ENCODE data around the gene FBXW11. TPM values are rescaled to one million over a fixed set of nuclear protein-coding genes. Genes with fewer than 3 reads are reported as not detected.
A peak's percentile ranks its signal among the peaks of the same experiment; 100 is the strongest.
"Not testable (repeated sequence)": the region's sequence is repeated elsewhere in the genome, so short reads cannot be mapped to it uniquely, and the experiment has no call there.

The FBXW11 gene
- total RNA-seq, 2 donors from 2014 or later, result 43.2 to 55.2 TPM

GRCh38 chr5:171989946-171990712, 16.3 kb downstream of the FBXW11 start:
- Mint-ChIP-seq H3K4me3 (peak overlapping the region; percentile 35 to 71), H3K27me3 (ENCODE audit: low read depth) (no peaks in the 10 kb centered on the region), H3K9me3 (no peaks in the 10 kb centered on the region), H3K4me1 (ENCODE audit: low read depth) (peaks cover 57% of the 10 kb centered on the region), H3K27ac (peak overlapping the region; percentile 91), H3K36me3 (ENCODE audit: insufficient read depth in 2 of 2) (peaks cover 15 to 30% of the 10 kb centered on the region in 2 donors)
- no peak for DNase-seq
- no peak for ATAC-seq (replicated peaks in 1 of 2)

GRCh38 chr5:171989276-171989675, 17.2 kb downstream of the FBXW11 start:
- no peaks in the 10 kb centered on the region for H3K27me3 Mint-ChIP-seq (ENCODE audit: low read depth)
- peak overlapping the region; percentile 40 for H3K27ac Mint-ChIP-seq
- no peaks in the 10 kb centered on the region for H3K9me3 Mint-ChIP-seq
- H3K4me3 Mint-ChIP-seq, result peak overlapping the region; percentile 16 to 58
- peaks cover 17 to 27% of the 10 kb centered on the region in 2 donors for H3K36me3 Mint-ChIP-seq (ENCODE audit: insufficient read depth in 2 of 2)
- ATAC-seq (replicated peaks in 1 of 2) (peak; percentile 69 to 72), DNase-seq (peak; percentile 21 to 58)
- peaks cover 65% of the 10 kb centered on the region for H3K4me1 Mint-ChIP-seq (ENCODE audit: low read depth)

- peaks cover 15 to 27% of the 10 kb centered on the region in 2 donors for H3K36me3 Mint-ChIP-seq (ENCODE audit: insufficient read depth in 2 of 2)
- no peaks in the 10 kb centered on the region for H3K9me3 Mint-ChIP-seq
- H3K27ac Mint-ChIP-seq, result no peak overlapping the region
- no peak overlapping the region for H3K4me3 Mint-ChIP-seq
- no peak for ATAC-seq (replicated peaks in 1 of 2)
- H3K4me1 Mint-ChIP-seq (ENCODE audit: low read depth), result peaks cover 74% of the 10 kb centered on the region
- no peaks in the 10 kb centered on the region for H3K27me3 Mint-ChIP-seq (ENCODE audit: low read depth)
- no peak for DNase-seq
Observed at GRCh38 chr5:171986772-171987171, 19.7 kb downstream of the FBXW11 start.

GRCh38 chr5:171984748-171985419, 21.6 kb downstream of the FBXW11 start:
- DNase-seq, result peak; percentile 41 to 47
- no peak overlapping the region for H3K4me3 Mint-ChIP-seq
- H3K4me1 Mint-ChIP-seq (ENCODE audit: low read depth), result peaks cover 55% of the 10 kb centered on the region

GRCh38 chr5:171981847-171982246, 24.6 kb downstream of the FBXW11 start:
- ATAC-seq (replicated peaks in 1 of 2) (no peak), DNase-seq (no peak)
- H3K27ac Mint-ChIP-seq, result no peak overlapping the region
- peaks cover 17 to 35% of the 10 kb centered on the region in 2 donors for H3K36me3 Mint-ChIP-seq (ENCODE audit: insufficient read depth in 2 of 2)
- H3K9me3 Mint-ChIP-seq, result peaks cover 6 to 10% of the 10 kb centered on the region in 2 donors
- H3K4me1 Mint-ChIP-seq (ENCODE audit: low read depth), result peaks cover 52% of the 10 kb centered on the region
- H3K27me3 Mint-ChIP-seq (ENCODE audit: low read depth), result no peaks in the 10 kb centered on the region
- no peak overlapping the region for H3K4me3 Mint-ChIP-seq

More at GRCh38 chr5:171984748-171985419, 21.6 kb downstream of the FBXW11 start:
- Mint-ChIP-seq H3K27me3 (ENCODE audit: low read depth) (no peaks in the 10 kb centered on the region), H3K27ac (peak overlapping the region; percentile 1), H3K36me3 (ENCODE audit: insufficient read depth in 2 of 2) (peaks cover 12 to 31% of the 10 kb centered on the region in 2 donors), H3K9me3 (peaks cover under 1% of the 10 kb centered on the region in 2 donors)
- peak; percentile 87 to 88 for ATAC-seq (replicated peaks in 1 of 2)

- DNase-seq (no peak), ATAC-seq (replicated peaks in 1 of 2) (no peak)
- no peaks in the 10 kb centered on the region for H3K27me3 Mint-ChIP-seq (ENCODE audit: low read depth)
- peaks cover 6 to 10% of the 10 kb centered on the region in 2 donors for H3K9me3 Mint-ChIP-seq
- H3K4me1 Mint-ChIP-seq (ENCODE audit: low read depth), result peaks cover 58% of the 10 kb centered on the region
- no peak overlapping the region for H3K27ac Mint-ChIP-seq
- peaks cover 17 to 33% of the 10 kb centered on the region in 2 donors for H3K36me3 Mint-ChIP-seq (ENCODE audit: insufficient read depth in 2 of 2)
- no peak overlapping the region for H3K4me3 Mint-ChIP-seq
Observed at GRCh38 chr5:171980792-171981191, 25.6 kb downstream of the FBXW11 start.

- ATAC-seq (replicated peaks in 1 of 2), result no peak
- peaks cover 6 to 10% of the 10 kb centered on the region in 2 donors for H3K9me3 Mint-ChIP-seq
- H3K4me1 Mint-ChIP-seq (ENCODE audit: low read depth), result peaks cover 58% of the 10 kb centered on the region
- H3K27me3 Mint-ChIP-seq (ENCODE audit: low read depth), result no peaks in the 10 kb centered on the region
- DNase-seq, result no peak
- H3K27ac Mint-ChIP-seq, result no peak overlapping the region
- H3K36me3 Mint-ChIP-seq (ENCODE audit: insufficient read depth in 2 of 2), result peaks cover 15 to 33% of the 10 kb centered on the region in 2 donors
- H3K4me3 Mint-ChIP-seq, result no peak overlapping the region
Observed at GRCh38 chr5:171979606-171980005, 26.8 kb downstream of the FBXW11 start.

- no peak for DNase-seq
- Mint-ChIP-seq H3K27ac (peak overlapping the region; percentile 48), H3K4me1 (ENCODE audit: low read depth) (peaks cover 48% of the 10 kb centered on the region), H3K4me3 (peak overlapping the region in 1 of 2 donors; percentile 60), H3K9me3 (peaks cover 6 to 10% of the 10 kb centered on the region in 2 donors), H3K27me3 (ENCODE audit: low read depth) (no peaks in the 10 kb centered on the region), H3K36me3 (ENCODE audit: insufficient read depth in 2 of 2) (peaks cover 15 to 33% of the 10 kb centered on the region in 2 donors)
- ATAC-seq (replicated peaks in 1 of 2), result no peak
Observed at GRCh38 chr5:171978519-171978918, 27.9 kb downstream of the FBXW11 start.

GRCh38 chr5:171978016-171978415, 28.4 kb downstream of the FBXW11 start:
- DNase-seq (no peak), ATAC-seq (replicated peaks in 1 of 2) (peak in 1 of 2 donors; percentile 17)
- H3K9me3 Mint-ChIP-seq, result peaks cover 6 to 10% of the 10 kb centered on the region in 2 donors
- H3K27ac Mint-ChIP-seq, result peak overlapping the region; percentile 48
- H3K27me3 Mint-ChIP-seq (ENCODE audit: low read depth), result no peaks in the 10 kb centered on the region
- peaks cover 49% of the 10 kb centered on the region for H3K4me1 Mint-ChIP-seq (ENCODE audit: low read depth)
- H3K4me3 Mint-ChIP-seq, result peak overlapping the region; percentile 6 to 60
- H3K36me3 Mint-ChIP-seq (ENCODE audit: insufficient read depth in 2 of 2), result peaks cover 15 to 34% of the 10 kb centered on the region in 2 donors

- Mint-ChIP-seq H3K4me1 (ENCODE audit: low read depth) (peaks cover 46% of the 10 kb centered on the region), H3K9me3 (peaks cover 6 to 10% of the 10 kb centered on the region in 2 donors), H3K36me3 (ENCODE audit: insufficient read depth in 2 of 2) (peaks cover 15 to 32% of the 10 kb centered on the region in 2 donors), H3K27ac (peak overlapping the region; percentile 68), H3K4me3 (peak overlapping the region; percentile 54 to 60)
- ATAC-seq (replicated peaks in 1 of 2); DNase-seq; H3K27me3 Mint-ChIP-seq (ENCODE audit: low read depth): not testable (repeated sequence)
Observed at GRCh38 chr5:171977244-171977950, 29.0 kb downstream of the FBXW11 start.

- H3K4me3 Mint-ChIP-seq, result no peak overlapping the region
- H3K4me1 Mint-ChIP-seq (ENCODE audit: low read depth), result peaks cover 46% of the 10 kb centered on the region
- H3K36me3 Mint-ChIP-seq (ENCODE audit: insufficient read depth in 2 of 2), result peaks cover 15 to 24% of the 10 kb centered on the region in 2 donors
- peaks cover 6 to 10% of the 10 kb centered on the region in 2 donors for H3K9me3 Mint-ChIP-seq
- no peaks in the 10 kb centered on the region for H3K27me3 Mint-ChIP-seq (ENCODE audit: low read depth)
- DNase-seq, result no peak
- H3K27ac Mint-ChIP-seq, result no peak overlapping the region
- ATAC-seq (replicated peaks in 1 of 2), result no peak
Observed at GRCh38 chr5:171975877-171976667, 30.4 kb downstream of the FBXW11 start.

GRCh38 chr5:171975262-171975876, 31.1 kb downstream of the FBXW11 start:
- H3K4me1 Mint-ChIP-seq (ENCODE audit: low read depth), result peaks cover 52% of the 10 kb centered on the region
- H3K36me3 Mint-ChIP-seq (ENCODE audit: insufficient read depth in 2 of 2), result peaks cover 17 to 28% of the 10 kb centered on the region in 2 donors
- H3K9me3 Mint-ChIP-seq, result peaks cover 6 to 10% of the 10 kb centered on the region in 2 donors
- H3K27ac Mint-ChIP-seq, result peak overlapping the region; percentile 87
- no peak overlapping the region for H3K4me3 Mint-ChIP-seq
- ATAC-seq (replicated peaks in 1 of 2) (no peak), DNase-seq (no peak)
- H3K27me3 Mint-ChIP-seq (ENCODE audit: low read depth), result no peaks in the 10 kb centered on the region

Data from activated T-cell treated with anti-CD3 and anti-CD28 coated beads, Interleukin-2, amount 50 U/mL, for 72 hours (primary cell).